Caco-2 (cell line): ENCODE measurements around the gene CABLES2. TPM values are rescaled to one million over a fixed set of nuclear protein-coding genes. Genes with fewer than 3 reads are reported as not detected.
A peak's percentile ranks its signal among the peaks of the same experiment; 100 is the strongest.

ENCODE experiments used
- BruUV-seq: library from RNA; stranded (reverse); fragments of 400-500 nt; replicated peaks from 2 replicates; lab custom pipeline; 2021; lab: Mats Ljungman, UMichigan
- CTCF ChIA-PET: fragments of 300-600 bp; sonication (Branson Sonifier 250); formaldehyde crosslinking; loops from one replicate; lab custom pipeline; 2022; ENCODE audit warnings: antibody characterized with exemption; lab: Charles Lee
- POLR2A ChIA-PET: fragments of 300-600 bp; sonication (Branson Sonifier 250); formaldehyde crosslinking; loops from one replicate; lab custom pipeline; 2022; ENCODE audit warnings: antibody characterized with exemption; lab: Charles Lee
- DNase-seq, 2 experiments: peaks; one replicate each; pipeline versions ENCODE4 v3.0.0 to v3.0.0-alpha.2; 2020 to 2022
- H3K27me3 ChIP-seq: replicated peaks from 2 replicates; pipeline ENCODE4 v1.6.0; 2011; ENCODE audit warnings: low read length; ENCODE audit not compliant: control insufficient read depth, insufficient read depth
- H3K36me3 ChIP-seq: 2 replicates; pipeline ENCODE4 v1.5.1; 2011; ENCODE audit warnings: low read length; ENCODE audit not compliant: control insufficient read depth, insufficient read depth
- H3K4me1 ChIP-seq: fragments of 250-450 bp; sonication (Bioruptor Pico); 2 replicates; pipeline ENCODE4 v1.5.1; 2020; ENCODE audit warnings: mild to moderate bottlenecking
- H3K4me3 ChIP-seq: 2 replicates; pipeline ENCODE4 v1.5.1; 2011; ENCODE audit warnings: low read depth, mild to moderate bottlenecking, control low read depth, low read length
- H3K9me3 ChIP-seq: fragments of 250-450 bp; sonication (Bioruptor Pico); 2 replicates; pipeline ENCODE4 v1.5.1; 2020; ENCODE audit warnings: mild to moderate bottlenecking, moderate library complexity
- H3K27ac Mint-ChIP-seq: one replicate; pipeline ENCODE4 v1.8.0; 2022; ENCODE audit warnings: mixed read lengths; ENCODE audit not compliant: unreplicated experiment
- H3K27me3 Mint-ChIP-seq: one replicate; pipeline ENCODE4 v1.8.0; 2022; ENCODE audit warnings: mixed read lengths; ENCODE audit not compliant: insufficient read depth, unreplicated experiment
- H3K36me3 Mint-ChIP-seq: one replicate; pipeline ENCODE4 v1.8.0; 2022; ENCODE audit warnings: mild to moderate bottlenecking, mixed read lengths; ENCODE audit not compliant: insufficient read depth, unreplicated experiment
- H3K4me1 Mint-ChIP-seq: one replicate; pipeline ENCODE4 v1.8.0; 2022; ENCODE audit warnings: low read depth, mixed read lengths; ENCODE audit not compliant: unreplicated experiment
- H3K4me3 Mint-ChIP-seq: one replicate; pipeline ENCODE4 v1.8.0; 2022; ENCODE audit warnings: mild to moderate bottlenecking, moderate library complexity, mixed read lengths; ENCODE audit not compliant: unreplicated experiment
- H3K9me3 Mint-ChIP-seq: one replicate; pipeline ENCODE4 v1.8.0; 2022; ENCODE audit warnings: mixed read lengths; ENCODE audit not compliant: unreplicated experiment
- CTCF ChIP-seq, 2 experiments: fragments of 200-600 bp in 1 of 2; IDR thresholded peaks; 1 replicate in 1 of 2; 2 replicates in 1 of 2; pipeline versions ENCODE4 v1.5.1 to v1.8.0; 2011 to 2022; ENCODE audit warnings: antibody characterized with exemption in 1 of 2, control low read depth in 1 of 2, inconsistent platforms in 1 of 2, low read depth in 1 of 2, low read length in 1 of 2, mild to moderate bottlenecking in 1 of 2, moderate library complexity in 1 of 2; ENCODE audit not compliant: insufficient read depth in 1 of 2, severe bottlenecking in 1 of 2, unreplicated experiment in 1 of 2
- intact Hi-C: fragments of 100-400 bp; cut with micrococcal nuclease; formaldehyde crosslinking; loops from one replicate; pipeline ENCODE4 v1.10.0; 2022; ENCODE audit not compliant: unreplicated experiment
- total RNA-seq: library from RNA; stranded (reverse); gene quantifications from 2 replicates; pipeline ENCODE4 v1.2.3, GENCODE V29; 2022

Gene CABLES2
- total RNA-seq, 1 experiment from 2014 or later: 36.4 TPM

DNA sequence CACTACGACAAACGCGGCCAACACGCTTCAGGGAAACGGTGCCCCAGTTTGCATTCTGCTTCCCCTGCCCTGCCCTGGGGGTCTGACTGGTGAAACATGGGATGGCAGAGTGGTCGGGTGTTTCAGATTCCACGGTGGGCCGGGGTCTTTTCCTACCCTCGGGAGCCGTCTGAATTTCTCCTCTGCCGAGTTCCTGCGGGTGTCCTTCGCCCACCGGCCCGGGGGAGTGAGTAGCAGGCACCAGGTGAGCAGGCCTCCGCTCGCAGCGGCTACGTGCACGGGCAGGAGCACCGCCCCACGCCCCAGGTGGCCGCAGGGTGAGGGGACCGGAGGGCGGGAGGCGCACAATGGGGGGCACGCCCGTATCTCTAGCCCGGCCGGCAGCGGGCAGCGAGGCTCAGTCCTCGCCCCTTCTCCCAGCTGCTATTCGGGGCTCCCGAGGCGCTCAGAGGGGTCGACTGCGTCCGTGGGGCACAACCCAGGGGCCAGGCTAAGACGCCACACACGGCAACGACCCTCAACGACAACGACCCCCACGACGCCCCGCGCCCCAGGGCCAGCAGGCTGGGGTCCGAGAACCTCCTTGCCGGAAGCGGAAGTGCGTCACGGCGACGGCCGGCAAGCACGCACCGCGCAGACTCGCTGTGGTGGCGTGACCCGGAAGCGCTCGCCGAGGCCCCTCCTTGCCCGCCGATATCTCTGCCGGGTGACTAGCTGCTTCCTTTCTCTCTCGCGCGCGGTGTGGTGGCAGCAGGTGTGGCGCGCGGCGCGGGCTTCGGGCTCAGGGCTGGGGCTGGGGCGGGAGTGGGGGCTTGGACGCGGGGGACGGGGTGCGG lies 20.5 kb downstream of the CABLES2 start, which contains the start of gene RPS21:
Gene RPS21 (plus strand): TSS at position 721 of the 836 bp plus-strand sequence. CDS start 236 bp downstream, outside the sequence.
- TSS peak; percentile 69 for BruUV-seq
- no peak for TF ChIP-seq CTCF (IDR thresholded peaks at IDR 0.05; ENCODE audit: insufficient read depth in 1 of 2, low read depth in 1 of 2, low read length in 1 of 2, severe bottlenecking in 1 of 2, unreplicated experiment in 1 of 2)
- peak; percentile 98 for DNase-seq
- peak within 1 kb of the TSS; percentile 99 for H3K4me3 Mint-ChIP-seq
- CTCF ChIA-PET: interaction anchor here (0.6 to 1.8 kb wide), 12 partner anchors 13 to 1257 kb away, joined by 3 to 10 read pairs (median 4); partner anchors contain the start of gene ADRM1
- peaks cover 17% of the 10 kb centered on the region for H3K36me3 ChIP-seq
- H3K27me3 ChIP-seq: no peaks in the 10 kb centered on the region
- peaks cover 9% of the 10 kb centered on the region for H3K9me3 Mint-ChIP-seq
- POLR2A ChIA-PET: interaction anchor here (0.5 to 3.0 kb wide), 21 partner anchors 8 to 1593 kb away, joined by 3 to 43 read pairs (median 4); partner anchors contain the start of genes ADRM1, LAMA5, LSM14B and SAMD10
- no peaks in the 10 kb centered on the region for H3K9me3 ChIP-seq
- peaks cover 19% of the 10 kb centered on the region for H3K4me1 ChIP-seq
- H3K27ac Mint-ChIP-seq: peak within 1 kb of the TSS; percentile 95
- H3K4me1 Mint-ChIP-seq: peaks cover 40% of the 10 kb centered on the region
- H3K27me3 Mint-ChIP-seq: no peaks in the 10 kb centered on the region
- intact Hi-C loops: loop anchor here (1.0 kb wide), 1 partner anchor 19 kb away; no protein-coding TSS in a partner anchor
- H3K36me3 Mint-ChIP-seq: peaks cover 78% of the 10 kb centered on the region
- H3K4me3 ChIP-seq: peak within 1 kb of the TSS; percentile 68

GRCh38 chr20:62382306-62383198 lies 24.5 kb downstream of the CABLES2 start:
- Mint-ChIP-seq H3K4me1 (peaks cover 15% of the 10 kb centered on the region), H3K27ac (peak overlapping the region; percentile 53)

More at GRCh38 chr20:62382306-62383198, 24.5 kb downstream of the CABLES2 start:
- no peak overlapping the region for H3K4me3 Mint-ChIP-seq
- H3K4me3 ChIP-seq: no peak overlapping the region
- H3K36me3 ChIP-seq: peaks cover 1% of the 10 kb centered on the region; the same call in 1 of the 2 replicates
- DNase-seq: peak; percentile 96 to 99
- H3K4me1 ChIP-seq: peaks cover 31% of the 10 kb centered on the region
- peaks cover 12% of the 10 kb centered on the region for H3K9me3 Mint-ChIP-seq
- intact Hi-C loops: loop anchor here (1.0 to 5.0 kb wide), 3 partner anchors 20 to 80 kb away; partner anchors contain the start of gene ADRM1
- CTCF ChIA-PET: interaction anchor here (0.6 to 2.9 kb wide), 38 partner anchors 8 to 372 kb away, joined by 3 to 188 read pairs (median 6); partner anchors contain the start of genes ADRM1 and LAMA5
- no peaks in the 10 kb centered on the region for H3K9me3 ChIP-seq
- TF ChIP-seq CTCF (IDR thresholded peaks at IDR 0.05; ENCODE audit: insufficient read depth in 1 of 2, low read depth in 1 of 2, low read length in 1 of 2, severe bottlenecking in 1 of 2, unreplicated experiment in 1 of 2): peak; percentile 99 to 100
- BruUV-seq: no TSS peak
- POLR2A ChIA-PET: interaction anchor here (0.6 to 1.8 kb wide), 8 partner anchors 11 to 1982 kb away, joined by 3 to 32 read pairs (median 4); partner anchors contain the start of gene LAMA5
- peaks cover 54% of the 10 kb centered on the region for H3K36me3 Mint-ChIP-seq
- no peaks in the 10 kb centered on the region for H3K27me3 Mint-ChIP-seq
- no peaks in the 10 kb centered on the region for H3K27me3 ChIP-seq
